Left lobe of liver (tissue), 2 donors: Measurements from ENCODE around the gene KLK4. TPM values are rescaled to one million over a fixed set of nuclear protein-coding genes. Genes with fewer than 3 reads are reported as not detected.

Experiments
- ATAC-seq: fragments of 200-7000 bp; cut with Tn5 transposase; one replicate; pipeline ENCODE4 v1.9.1; 2020; ENCODE audit warnings: mild to moderate bottlenecking, moderate library complexity
- DNase-seq: peaks from one replicate; pipeline ENCODE4 v3.0.0-alpha.2; 2020; ENCODE audit warnings: low spot score
- total RNA-seq: library from RNA; stranded (reverse); gene quantifications from one replicate; pipeline ENCODE4 v1.2.1, GENCODE V29; 2021
- donor health status: DM: no; HTN: no; CAD: no; lungs with moderate emphysema.
- donor health status: DM: no; HTN: yes; CAD: no.

KLK4 gene
- total RNA-seq, 1 donor from 2014 or later = not detected

DNA sequence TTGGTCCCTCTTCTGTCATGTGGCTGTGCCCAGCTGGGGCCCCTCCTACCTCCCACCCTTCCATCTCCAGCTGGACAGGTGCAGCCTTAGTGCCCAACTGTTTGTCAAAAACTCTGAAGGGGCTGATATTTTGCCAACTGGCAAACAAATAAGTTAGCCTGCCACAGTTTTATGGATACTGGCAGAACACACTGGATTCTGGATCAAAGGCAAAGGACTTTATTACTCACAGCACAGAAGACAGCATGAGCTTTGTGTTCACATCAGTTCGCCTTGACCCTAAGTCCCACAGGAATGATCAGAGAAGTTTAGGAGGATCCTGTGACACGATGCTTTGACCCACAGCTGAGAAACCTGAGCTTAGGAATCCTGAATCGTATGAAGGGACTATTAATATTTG lies 21.6 kb downstream of the KLK4 start:
- DNase-seq = no peak
- no peak for ATAC-seq

GRCh38 chr19:50882188-50882587 lies 29.0 kb downstream of the KLK4 start:
- no peak for DNase-seq
- no peak for ATAC-seq

GRCh38 chr19:50880241-50880640 lies 31.0 kb downstream of the KLK4 start:
- DNase-seq (no peak), ATAC-seq (no peak)

GRCh38 chr19:50878851-50879250 lies 32.3 kb downstream of the KLK4 start:
- ATAC-seq (no peak), DNase-seq (no peak)

- ATAC-seq = no peak
- no peak for DNase-seq
Observed at GRCh38 chr19:50877338-50877737, 33.9 kb downstream of the KLK4 start.

GRCh38 chr19:50876456-50876855 lies 34.7 kb downstream of the KLK4 start:
- ATAC-seq (no peak), DNase-seq (no peak)

- no peak for DNase-seq
- ATAC-seq = no peak
Observed at GRCh38 chr19:50875795-50876422, 35.3 kb downstream of the KLK4 start.

DNA sequence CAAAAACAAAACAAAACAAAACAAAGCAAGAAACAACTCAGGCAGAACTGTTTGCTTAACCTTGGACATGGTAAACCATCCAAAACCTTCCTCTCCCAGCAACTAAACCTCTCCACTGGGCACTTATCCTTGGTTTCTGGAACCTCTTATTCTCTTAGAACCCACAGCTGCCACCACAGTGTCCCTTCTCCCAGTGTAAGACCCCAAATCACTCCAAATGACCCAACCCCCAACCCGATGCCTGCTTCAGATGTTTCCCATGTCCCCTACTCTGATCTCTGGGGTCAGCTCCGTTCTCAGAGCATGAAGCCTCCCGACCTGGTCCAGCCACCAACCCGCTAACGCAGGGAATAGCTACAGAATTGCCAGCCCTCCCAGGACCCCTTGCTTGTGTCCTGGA lies 37.0 kb downstream of the KLK4 start:
- DNase-seq (no peak), ATAC-seq (no peak)

DNA sequence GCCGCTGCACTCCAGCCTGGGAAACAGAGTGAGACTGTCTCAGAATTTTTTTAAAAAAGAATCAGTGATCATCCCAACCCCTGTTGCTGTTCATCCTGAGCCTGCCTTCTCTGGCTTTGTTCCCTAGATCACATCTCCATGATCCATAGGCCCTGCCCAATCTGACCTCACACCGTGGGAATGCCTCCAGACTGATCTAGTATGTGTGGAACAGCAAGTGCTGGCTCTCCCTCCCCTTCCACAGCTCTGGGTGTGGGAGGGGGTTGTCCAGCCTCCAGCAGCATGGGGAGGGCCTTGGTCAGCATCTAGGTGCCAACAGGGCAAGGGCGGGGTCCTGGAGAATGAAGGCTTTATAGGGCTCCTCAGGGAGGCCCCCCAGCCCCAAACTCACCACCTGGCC lies 38.1 kb downstream of the KLK4 start, which contains the start of gene KLK2:
TSS of gene KLK2 (plus strand) at position 384 of the 400 bp plus-strand sequence. CDS start 35 bp downstream, outside the sequence.
- DNase-seq = no peak
- ATAC-seq = no peak

- no peak for ATAC-seq
- DNase-seq = no peak
Observed at GRCh38 chr19:50870417-50871089, 40.6 kb downstream of the KLK4 start.

- no peak for ATAC-seq
Observed at GRCh38 chr19:50869479-50869878, 41.7 kb downstream of the KLK4 start.

DNA sequence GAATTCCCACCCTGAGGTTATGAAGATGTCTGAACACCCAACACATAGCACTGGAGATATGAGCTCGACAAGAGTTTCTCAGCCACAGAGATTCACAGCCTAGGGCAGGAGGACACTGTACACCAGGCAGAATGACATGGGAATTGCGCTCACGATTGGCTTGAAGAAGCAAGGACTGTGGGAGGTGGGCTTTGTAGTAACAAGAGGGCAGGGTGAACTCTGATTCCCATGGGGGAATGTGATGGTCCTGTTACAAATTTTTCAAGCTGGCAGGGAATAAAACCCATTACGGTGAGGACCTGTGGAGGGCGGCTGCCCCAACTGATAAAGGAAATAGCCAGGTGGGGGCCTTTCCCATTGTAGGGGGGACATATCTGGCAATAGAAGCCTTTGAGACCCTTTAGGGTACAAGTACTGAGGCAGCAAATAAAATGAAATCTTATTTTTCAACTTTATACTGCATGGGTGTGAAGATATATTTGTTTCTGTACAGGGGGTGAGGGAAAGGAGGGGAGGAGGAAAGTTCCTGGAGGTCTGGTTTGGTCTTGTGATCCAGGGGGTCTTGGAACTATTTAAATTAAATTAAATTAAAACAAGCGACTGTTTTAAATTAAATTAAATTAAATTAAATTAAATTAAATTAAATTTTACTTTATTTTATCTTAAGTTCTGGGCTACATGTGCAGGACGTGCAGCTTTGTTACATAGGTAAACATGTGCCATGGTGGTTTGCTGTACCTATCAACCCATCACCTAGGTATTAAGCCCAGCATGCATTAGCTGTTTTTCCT lies 49.5 kb downstream of the KLK4 start:
- DNase-seq = no peak

More at GRCh38 chr19:50869479-50869878, 41.7 kb downstream of the KLK4 start:
- DNase-seq = no peak

DNA sequence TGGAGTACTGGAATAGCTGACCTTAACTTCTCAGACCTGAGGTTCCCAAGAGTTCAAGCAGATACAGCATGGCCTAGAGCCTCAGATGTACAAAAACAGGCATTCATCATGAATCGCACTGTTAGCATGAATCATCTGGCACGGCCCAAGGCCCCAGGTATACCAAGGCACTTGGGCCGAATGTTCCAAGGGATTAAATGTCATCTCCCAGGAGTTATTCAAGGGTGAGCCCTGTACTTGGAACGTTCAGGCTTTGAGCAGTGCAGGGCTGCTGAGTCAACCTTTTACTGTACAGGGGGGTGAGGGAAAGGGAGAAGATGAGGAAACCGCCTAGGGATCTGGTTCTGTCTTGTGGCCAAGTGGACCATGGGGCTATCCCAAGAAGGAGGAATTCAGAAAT lies 50.2 kb downstream of the KLK4 start:
- ATAC-seq (no peak), DNase-seq (no peak)

More for the DNA sequence above, 49.5 kb downstream of the KLK4 start:
- ATAC-seq = no peak

DNA sequence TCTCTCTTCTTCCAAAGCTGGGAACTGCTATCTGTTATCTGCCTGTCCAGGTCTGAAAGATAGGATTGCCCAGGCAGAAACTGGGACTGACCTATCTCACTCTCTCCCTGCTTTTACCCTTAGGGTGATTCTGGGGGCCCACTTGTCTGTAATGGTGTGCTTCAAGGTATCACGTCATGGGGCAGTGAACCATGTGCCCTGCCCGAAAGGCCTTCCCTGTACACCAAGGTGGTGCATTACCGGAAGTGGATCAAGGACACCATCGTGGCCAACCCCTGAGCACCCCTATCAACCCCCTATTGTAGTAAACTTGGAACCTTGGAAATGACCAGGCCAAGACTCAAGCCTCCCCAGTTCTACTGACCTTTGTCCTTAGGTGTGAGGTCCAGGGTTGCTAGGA lies 51.3 kb downstream of the KLK4 start:
- DNase-seq (no peak), ATAC-seq (no peak)

DNA sequence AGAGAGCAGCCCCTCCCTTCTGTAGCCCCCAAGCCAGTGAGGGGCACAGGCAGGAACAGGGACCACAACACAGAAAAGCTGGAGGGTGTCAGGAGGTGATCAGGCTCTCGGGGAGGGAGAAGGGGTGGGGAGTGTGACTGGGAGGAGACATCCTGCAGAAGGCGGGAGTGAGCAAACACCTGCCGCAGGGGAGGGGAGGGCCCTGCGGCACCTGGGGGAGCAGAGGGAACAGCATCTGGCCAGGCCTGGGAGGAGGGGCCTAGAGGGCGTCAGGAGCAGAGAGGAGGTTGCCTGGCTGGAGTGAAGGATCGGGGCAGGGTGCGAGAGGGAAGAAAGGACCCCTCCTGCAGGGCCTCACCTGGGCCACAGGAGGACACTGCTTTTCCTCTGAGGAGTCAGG lies 52.3 kb downstream of the KLK4 start:
- ATAC-seq = no peak

DNA sequence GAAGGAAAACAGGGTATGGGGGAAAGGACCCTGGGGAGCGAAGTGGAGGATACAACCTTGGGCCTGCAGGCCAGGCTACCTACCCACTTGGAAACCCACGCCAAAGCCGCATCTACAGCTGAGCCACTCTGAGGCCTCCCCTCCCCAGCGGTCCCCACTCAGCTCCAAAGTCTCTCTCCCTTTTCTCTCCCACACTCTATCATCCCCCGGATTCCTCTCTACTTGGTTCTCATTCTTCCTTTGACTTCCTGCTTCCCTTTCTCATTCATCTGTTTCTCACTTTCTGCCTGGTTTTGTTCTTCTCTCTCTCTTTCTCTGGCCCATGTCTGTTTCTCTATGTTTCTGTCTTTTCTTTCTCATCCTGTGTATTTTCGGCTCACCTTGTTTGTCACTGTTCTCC lies 53.8 kb downstream of the KLK4 start:
- ATAC-seq = no peak
- DNase-seq = no peak

More for the DNA sequence above, 52.3 kb downstream of the KLK4 start:
- no peak for DNase-seq

Other genes starting within 250 kb of the KLK4 start
- 0.23 TPM for gene SHANK1, start 191.6 kb downstream of the KLK4 start, total RNA-seq
- gene CLEC11A, start 188.0 kb downstream of the KLK4 start, total RNA-seq = 2.8 TPM
- gene GPR32, start 140.9 kb downstream of the KLK4 start, total RNA-seq = not detected
- gene ACP4, start 121.0 kb downstream of the KLK4 start, total RNA-seq = not detected
- 0.75 TPM for gene KLK1, start 87.6 kb downstream of the KLK4 start, total RNA-seq
- gene KLK15, start 77.8 kb downstream of the KLK4 start, total RNA-seq = not detected
- not detected for gene KLK3, start 56.5 kb downstream of the KLK4 start, total RNA-seq
- gene KLK2, start 38.0 kb downstream of the KLK4 start, total RNA-seq = not detected
- not detected for gene KLK5, start 41.6 kb upstream of the KLK4 start, total RNA-seq
- gene KLK6, start 58.2 kb upstream of the KLK4 start, total RNA-seq = not detected
- gene KLK7, start 72.5 kb upstream of the KLK4 start, total RNA-seq = not detected
- not detected for gene KLK8, start 90.2 kb upstream of the KLK4 start, total RNA-seq
- not detected for gene KLK10, start 108.3 kb upstream of the KLK4 start, total RNA-seq
- not detected for gene KLK11, start 115.2 kb upstream of the KLK4 start, total RNA-seq
- gene KLK12, start 123.6 kb upstream of the KLK4 start, total RNA-seq = not detected
- not detected for gene KLK13, start 153.7 kb upstream of the KLK4 start, total RNA-seq
- not detected for gene KLK14, start 171.5 kb upstream of the KLK4 start, total RNA-seq
- 4.4 TPM for gene CTU1, start 197.0 kb upstream of the KLK4 start, total RNA-seq
- gene SIGLEC9, start 213.5 kb upstream of the KLK4 start, total RNA-seq = 4.8 TPM
- gene SIGLEC7, start 230.9 kb upstream of the KLK4 start, total RNA-seq = 3.8 TPM